ENCODE measurements around the gene DCDC2B. TPM values are rescaled to one million over a fixed set of nuclear protein-coding genes. Genes with fewer than 3 reads are reported as not detected.

Gene DCDC2B
- total and polyA plus RNA-seq, 9 donors, result 0.15 to 1.1 (median 0.34) TPM; not detected in 1

DNA sequence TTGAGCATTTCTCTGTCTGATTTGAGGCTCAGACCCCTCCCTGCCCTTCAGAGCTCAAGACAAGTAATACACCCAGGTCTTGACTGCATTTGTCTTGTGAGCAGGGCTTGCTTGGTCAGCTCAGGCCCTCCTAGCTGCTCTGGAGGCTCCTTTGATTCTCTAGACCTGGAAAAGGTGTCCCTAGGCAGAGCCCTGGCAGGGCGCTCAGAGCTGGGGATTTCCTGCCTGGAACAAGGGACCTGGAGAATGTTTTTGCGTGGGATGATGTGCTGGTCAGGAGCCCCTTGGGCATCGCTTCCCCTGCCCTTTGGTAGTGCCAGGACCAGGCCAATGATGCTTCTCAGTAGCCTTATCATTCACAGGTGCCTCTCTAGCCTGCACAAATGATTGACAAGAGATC, 13.4 kb upstream of the DCDC2B start:
- H3K27ac ChIP-seq (ENCODE audit: low read length), result no peak overlapping the region
- 75% methylated on average over 2 of the region's 3 CpGs for WGBS (ENCODE audit: insufficient coverage)
- peaks cover 80% of the 10 kb centered on the region for H3K36me3 ChIP-seq (ENCODE audit: control insufficient read depth, insufficient read depth, low read length)
- no peaks in the 10 kb centered on the region for H3K27me3 ChIP-seq (ENCODE audit: control insufficient read depth, insufficient read depth, low read length)
- peaks cover 30% of the 10 kb centered on the region for H3K4me1 ChIP-seq (ENCODE audit: control insufficient read depth, insufficient read depth, low read length)
- DNase-seq, result no peak
- no peaks in the 10 kb centered on the region for H3K9me3 ChIP-seq (replicated peaks; ENCODE audit: control insufficient read depth, low read depth, low read length)
- H3K4me3 ChIP-seq (ENCODE audit: low read length), result no peak overlapping the region

DNA sequence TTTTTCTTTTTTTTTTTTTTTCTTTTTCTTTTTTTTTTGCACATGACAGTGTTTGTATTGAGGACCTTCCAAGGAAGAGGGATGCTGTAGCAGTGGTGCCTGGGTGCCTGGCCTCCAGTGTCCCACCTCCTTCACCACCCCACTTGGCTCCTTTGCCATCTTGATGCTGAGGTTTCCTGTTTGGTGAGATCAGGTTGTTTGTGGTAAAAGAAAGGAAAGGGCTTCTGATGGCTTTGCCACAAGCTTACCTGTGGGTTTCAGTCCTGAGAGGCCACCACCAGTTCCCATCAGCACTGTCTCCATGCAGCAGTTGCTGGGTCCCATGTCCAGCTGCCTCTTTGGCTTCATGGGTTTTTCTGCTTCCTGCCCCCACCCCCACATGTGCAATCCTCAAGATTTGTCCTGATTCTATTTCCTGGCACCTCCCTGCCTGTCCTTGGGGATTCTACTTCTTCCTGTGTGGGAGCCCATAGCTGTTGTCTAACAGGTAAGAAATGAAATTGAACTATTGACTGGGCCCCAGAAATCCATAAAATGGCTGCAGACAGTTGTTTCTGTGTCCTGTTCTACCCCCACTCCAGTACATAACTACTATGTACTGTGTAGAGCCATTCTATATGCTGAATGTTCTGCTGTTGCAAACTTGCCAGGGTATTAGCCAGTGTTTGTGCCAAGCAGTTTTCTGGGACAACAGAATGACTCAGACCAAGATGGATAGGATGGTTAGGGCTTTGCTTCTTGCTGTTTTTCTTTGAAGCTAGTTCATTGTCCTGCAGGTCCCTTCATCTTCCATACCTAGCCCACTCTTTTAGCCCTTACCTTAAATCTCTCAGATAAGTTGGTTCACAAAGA, 12.7 kb upstream of the DCDC2B start:
- Histone ChIP-seq H3K9me3 (replicated peaks; ENCODE audit: control insufficient read depth, low read depth, low read length) (no peaks in the 10 kb centered on the region), H3K27me3 (ENCODE audit: control insufficient read depth, insufficient read depth, low read length) (no peaks in the 10 kb centered on the region), H3K4me3 (ENCODE audit: low read length) (no peak overlapping the region), H3K36me3 (ENCODE audit: control insufficient read depth, insufficient read depth, low read length) (peaks cover 74% of the 10 kb centered on the region), H3K4me1 (ENCODE audit: control insufficient read depth, insufficient read depth, low read length) (peaks cover 34% of the 10 kb centered on the region), H3K27ac (ENCODE audit: low read length) (no peak overlapping the region)
- DNase-seq, result no peak

DNA sequence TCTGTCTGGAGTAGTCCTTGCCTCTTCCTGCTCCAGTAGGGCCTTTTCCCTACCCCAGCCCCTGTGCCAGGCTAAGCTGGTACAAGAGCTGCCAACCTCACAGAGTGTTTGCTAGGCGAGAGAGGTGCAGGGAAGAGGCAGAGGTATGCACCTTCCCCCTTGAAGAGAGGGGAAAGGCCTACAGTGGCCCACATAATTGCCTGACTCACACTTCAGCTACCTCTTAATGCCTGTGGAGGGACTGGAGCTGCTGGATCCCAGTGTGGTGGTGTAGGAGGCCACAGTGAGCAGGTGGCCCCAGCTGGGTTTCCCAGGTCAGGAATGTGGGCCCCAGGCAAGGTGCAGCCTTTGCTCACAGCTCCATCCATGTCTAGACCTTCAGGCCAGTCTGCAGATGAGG, 11.8 kb upstream of the DCDC2B start:
- Histone ChIP-seq H3K27ac (ENCODE audit: low read length) (no peak overlapping the region), H3K36me3 (ENCODE audit: control insufficient read depth, insufficient read depth, low read length) (peaks cover 66% of the 10 kb centered on the region), H3K4me3 (ENCODE audit: low read length) (no peak overlapping the region), H3K27me3 (ENCODE audit: control insufficient read depth, insufficient read depth, low read length) (no peaks in the 10 kb centered on the region), H3K9me3 (replicated peaks; ENCODE audit: control insufficient read depth, low read depth, low read length) (no peaks in the 10 kb centered on the region), H3K4me1 (ENCODE audit: control insufficient read depth, insufficient read depth, low read length) (peaks cover 42% of the 10 kb centered on the region)
- DNase-seq, result no peak
- 100% methylated on average over 1 of the region's 1 CpG for WGBS (ENCODE audit: insufficient coverage)

DNA sequence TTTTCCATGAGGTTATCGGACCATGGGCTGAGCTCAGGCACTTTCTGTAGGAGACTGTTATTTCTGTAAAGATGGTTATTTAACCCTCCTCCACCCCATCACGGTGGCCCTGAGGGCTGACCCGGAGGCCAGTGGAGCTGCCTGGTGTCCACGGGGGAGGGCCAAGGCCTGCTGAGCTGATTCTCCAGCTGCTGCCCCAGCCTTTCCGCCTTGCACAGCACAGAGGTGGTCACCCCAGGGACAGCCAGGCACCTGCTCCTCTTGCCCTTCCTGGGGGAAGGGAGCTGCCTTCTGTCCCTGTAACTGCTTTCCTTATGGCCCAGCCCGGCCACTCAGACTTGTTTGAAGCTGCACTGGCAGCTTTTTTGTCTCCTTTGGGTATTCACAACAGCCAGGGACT, 11.1 kb upstream of the DCDC2B start:
- 71% methylated on average over 3 of the region's 6 CpGs for WGBS (ENCODE audit: insufficient coverage)
- H3K36me3 ChIP-seq (ENCODE audit: control insufficient read depth, insufficient read depth, low read length), result peaks cover 59% of the 10 kb centered on the region
- no peak overlapping the region for H3K4me3 ChIP-seq (ENCODE audit: low read length)
- no peak for DNase-seq
- no peaks in the 10 kb centered on the region for H3K27me3 ChIP-seq (ENCODE audit: control insufficient read depth, insufficient read depth, low read length)
- H3K4me1 ChIP-seq (ENCODE audit: control insufficient read depth, insufficient read depth, low read length), result peaks cover 44% of the 10 kb centered on the region
- H3K27ac ChIP-seq (ENCODE audit: low read length), result peak overlapping the region; percentile 9
- no peaks in the 10 kb centered on the region for H3K9me3 ChIP-seq (replicated peaks; ENCODE audit: control insufficient read depth, low read depth, low read length)

GRCh38 chr1:32198237-32199042, 10.4 kb upstream of the DCDC2B start:
- H3K9me3 ChIP-seq (replicated peaks; ENCODE audit: control insufficient read depth, low read depth, low read length), result no peaks in the 10 kb centered on the region
- 63% methylated on average over 2 of the region's 3 CpGs for WGBS (ENCODE audit: insufficient coverage)
- peaks cover 44% of the 10 kb centered on the region for H3K4me1 ChIP-seq (ENCODE audit: control insufficient read depth, insufficient read depth, low read length)
- H3K4me3 ChIP-seq (ENCODE audit: low read length), result no peak overlapping the region
- H3K27me3 ChIP-seq (ENCODE audit: control insufficient read depth, insufficient read depth, low read length), result no peaks in the 10 kb centered on the region
- peak overlapping the region; percentile 97 for H3K27ac ChIP-seq (ENCODE audit: low read length)
- DNase-seq, result no peak
- H3K36me3 ChIP-seq (ENCODE audit: control insufficient read depth, insufficient read depth, low read length), result peaks cover 53% of the 10 kb centered on the region

DNA sequence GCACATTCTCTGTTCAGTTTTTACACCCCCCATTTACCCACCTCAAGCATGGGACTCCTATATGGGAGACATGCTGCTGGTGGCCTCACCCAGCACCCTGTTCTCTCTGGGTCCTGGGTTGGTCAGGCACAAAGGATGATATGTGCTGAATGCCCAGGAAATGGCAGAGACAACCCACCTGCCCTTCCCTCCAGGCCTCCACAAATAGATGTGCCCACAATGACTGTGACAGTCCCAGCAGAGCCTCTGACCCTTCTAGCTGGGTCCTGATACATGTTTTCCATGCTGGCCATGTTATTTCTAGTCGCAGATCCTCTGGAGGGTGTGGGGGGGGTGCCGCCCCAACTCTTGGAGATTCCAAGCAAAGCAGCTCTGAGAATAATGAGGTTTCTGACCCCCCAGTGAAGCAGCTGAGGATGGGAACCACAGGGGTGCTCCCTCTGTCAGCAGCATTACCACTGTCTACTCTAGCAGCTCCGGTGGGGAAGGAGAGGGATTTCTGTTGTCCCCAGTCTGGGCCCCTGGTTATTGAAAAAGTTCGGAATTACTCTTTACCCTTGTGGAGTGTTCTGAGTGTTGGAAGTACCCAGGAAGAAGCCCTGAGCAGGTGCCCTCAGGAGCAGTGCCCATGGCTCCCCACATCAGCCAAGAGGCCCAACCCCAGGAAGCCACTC, 9.7 kb upstream of the DCDC2B start:
- Histone ChIP-seq H3K9me3 (replicated peaks; ENCODE audit: control insufficient read depth, low read depth, low read length) (no peaks in the 10 kb centered on the region), H3K4me1 (ENCODE audit: control insufficient read depth, insufficient read depth, low read length) (peaks cover 44% of the 10 kb centered on the region), H3K27me3 (ENCODE audit: control insufficient read depth, insufficient read depth, low read length) (no peaks in the 10 kb centered on the region), H3K4me3 (ENCODE audit: low read length) (no peak overlapping the region), H3K36me3 (ENCODE audit: control insufficient read depth, insufficient read depth, low read length) (peaks cover 50% of the 10 kb centered on the region), H3K27ac (ENCODE audit: low read length) (peak overlapping the region; percentile 97)
- DNase-seq, result no peak
- WGBS (ENCODE audit: insufficient coverage), result 57% methylated on average over 1 of the region's 4 CpGs

GRCh38 chr1:32199717-32200072, 9.2 kb upstream of the DCDC2B start:
- H3K27ac ChIP-seq (ENCODE audit: low read length), result peak overlapping the region; percentile 97
- WGBS (ENCODE audit: insufficient coverage), result 41% methylated on average over 3 of the region's 6 CpGs
- peaks cover 44% of the 10 kb centered on the region for H3K4me1 ChIP-seq (ENCODE audit: control insufficient read depth, insufficient read depth, low read length)
- H3K27me3 ChIP-seq (ENCODE audit: control insufficient read depth, insufficient read depth, low read length), result no peaks in the 10 kb centered on the region
- peaks cover 49% of the 10 kb centered on the region for H3K36me3 ChIP-seq (ENCODE audit: control insufficient read depth, insufficient read depth, low read length)
- peak overlapping the region; percentile 68 for H3K4me3 ChIP-seq (ENCODE audit: low read length)
- DNase-seq, result peak; percentile 82
- H3K9me3 ChIP-seq (replicated peaks; ENCODE audit: control insufficient read depth, low read depth, low read length), result no peaks in the 10 kb centered on the region

DNA sequence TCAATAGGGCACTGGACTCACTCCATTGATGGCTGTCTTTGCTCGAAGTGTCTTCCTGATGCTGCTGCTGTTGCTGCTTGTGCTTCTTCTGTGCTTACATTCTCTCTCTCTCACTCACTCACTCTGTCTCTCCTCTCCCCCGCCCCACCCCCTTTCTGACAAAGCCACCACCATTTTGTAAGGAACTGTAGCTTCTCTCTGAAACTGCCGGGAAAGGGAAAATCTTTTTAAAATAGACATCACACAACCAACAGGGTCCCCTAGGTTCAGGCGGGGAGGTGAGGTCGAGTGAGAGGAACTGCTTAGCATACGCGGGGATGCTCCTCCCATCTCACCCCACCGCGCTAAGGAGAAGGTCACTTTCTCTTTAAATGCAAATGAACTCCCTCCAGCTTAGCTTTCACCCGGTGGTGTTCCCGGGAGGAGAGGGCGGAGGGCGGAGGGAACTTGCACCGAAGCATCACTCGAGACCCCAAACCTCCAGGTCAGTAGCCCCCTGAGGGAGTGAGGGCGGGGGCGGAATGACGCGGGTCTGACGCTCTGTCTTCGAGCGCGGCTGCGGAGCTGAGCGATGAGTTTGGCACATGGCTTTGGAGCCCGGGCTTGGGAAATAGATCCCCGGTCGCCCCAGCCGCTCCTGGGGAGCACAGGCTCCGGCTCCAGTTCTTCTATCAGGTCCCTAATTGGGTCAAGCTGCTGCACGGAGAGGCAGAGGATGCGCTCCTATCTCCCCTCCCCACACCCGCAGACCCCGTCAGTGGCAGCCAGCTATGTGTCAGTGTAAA, 8.5 kb upstream of the DCDC2B start, which contains the start of gene CCDC28B:
TSS of gene CCDC28B (plus strand) at position 370 of the 785 bp plus-strand sequence. CDS start 1,341 bp downstream, outside the sequence.
- WGBS (ENCODE audit: insufficient coverage), result 0% methylated on average over 25 of the region's 34 CpGs
- DNase-seq, result peak; percentile 91
- Histone ChIP-seq H3K9me3 (replicated peaks; ENCODE audit: control insufficient read depth, low read depth, low read length) (no peaks in the 10 kb centered on the region), H3K4me3 (ENCODE audit: low read length) (peak within 1 kb of the TSS; percentile 68), H3K27me3 (ENCODE audit: control insufficient read depth, insufficient read depth, low read length) (no peaks in the 10 kb centered on the region), H3K4me1 (ENCODE audit: control insufficient read depth, insufficient read depth, low read length) (peaks cover 51% of the 10 kb centered on the region), H3K36me3 (ENCODE audit: control insufficient read depth, insufficient read depth, low read length) (peaks cover 42% of the 10 kb centered on the region), H3K27ac (ENCODE audit: low read length) (peak within 1 kb of the TSS; percentile 97)

GRCh38 chr1:32201011-32201855, 7.7 kb upstream of the DCDC2B start:
- H3K4me3 ChIP-seq (ENCODE audit: low read length), result peak overlapping the region; percentile 68
- 2% methylated on average over 14 of the region's 26 CpGs for WGBS (ENCODE audit: insufficient coverage)
- peaks cover 57% of the 10 kb centered on the region for H3K4me1 ChIP-seq (ENCODE audit: control insufficient read depth, insufficient read depth, low read length)
- peaks cover 34% of the 10 kb centered on the region for H3K36me3 ChIP-seq (ENCODE audit: control insufficient read depth, insufficient read depth, low read length)
- H3K9me3 ChIP-seq (replicated peaks; ENCODE audit: control insufficient read depth, low read depth, low read length), result no peaks in the 10 kb centered on the region
- no peaks in the 10 kb centered on the region for H3K27me3 ChIP-seq (ENCODE audit: control insufficient read depth, insufficient read depth, low read length)
- H3K27ac ChIP-seq (ENCODE audit: low read length), result peak overlapping the region; percentile 97
- DNase-seq, result peak; percentile 91
